NCI-H446 (cell line): ENCODE data around the gene DDAH1.

Experiments
- DNase-seq, 2 experiments: peaks; one replicate each; lab custom pipeline; 2025; lab: John Stamatoyannopoulos, UW

The DDAH1 gene

DNA sequence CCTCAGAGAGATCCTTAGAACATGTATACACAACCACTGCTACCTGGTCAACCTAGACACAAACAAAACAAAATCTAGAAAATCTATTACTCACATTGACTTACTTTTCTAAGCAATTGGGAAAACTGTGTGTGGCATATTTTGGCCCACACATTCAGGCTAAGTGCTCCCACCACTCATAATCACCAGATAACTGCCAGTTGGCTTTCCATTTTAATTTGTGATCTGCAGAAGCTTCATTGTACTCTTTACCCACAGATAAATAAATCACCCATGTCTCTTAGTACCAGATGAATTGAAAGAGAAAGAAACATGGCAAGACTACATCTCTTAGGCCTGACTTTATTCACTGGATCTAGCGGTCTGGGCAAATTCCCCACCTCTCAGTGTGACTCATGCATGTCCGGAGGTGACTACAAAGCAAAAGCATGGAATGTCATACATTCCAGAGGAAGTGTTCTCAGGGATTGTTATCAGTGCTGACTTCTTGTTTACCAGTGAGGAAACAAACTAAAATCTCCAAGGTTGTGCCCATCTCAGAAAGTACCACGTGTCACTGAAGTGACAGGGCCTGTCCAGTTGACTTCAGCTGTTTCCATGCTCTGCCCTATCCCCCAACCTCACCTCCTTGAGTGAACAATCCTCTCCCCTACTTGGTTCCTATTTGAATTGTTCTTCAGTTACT, 136.1 kb downstream of the DDAH1 start:
- DNase-seq = no peak

DNA sequence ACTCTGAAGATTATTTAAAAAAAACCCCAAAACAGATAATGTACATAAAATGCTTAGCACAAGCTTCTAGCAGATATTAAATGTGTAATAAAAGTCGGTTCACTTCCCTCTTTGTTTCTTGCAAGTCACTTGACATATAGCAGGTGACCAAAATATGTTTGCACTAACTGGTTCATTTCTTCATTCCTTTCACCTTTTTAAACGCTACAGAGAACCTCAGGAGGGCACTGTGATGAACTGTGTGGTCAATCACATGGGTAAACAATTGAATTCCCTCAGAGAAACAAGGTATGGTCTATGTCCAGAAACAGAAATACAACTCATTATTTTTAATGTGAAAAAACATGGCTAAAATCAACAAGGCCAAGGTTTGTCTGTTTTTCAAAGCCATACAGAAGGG, 137.2 kb downstream of the DDAH1 start:
- DNase-seq = no peak

DNA sequence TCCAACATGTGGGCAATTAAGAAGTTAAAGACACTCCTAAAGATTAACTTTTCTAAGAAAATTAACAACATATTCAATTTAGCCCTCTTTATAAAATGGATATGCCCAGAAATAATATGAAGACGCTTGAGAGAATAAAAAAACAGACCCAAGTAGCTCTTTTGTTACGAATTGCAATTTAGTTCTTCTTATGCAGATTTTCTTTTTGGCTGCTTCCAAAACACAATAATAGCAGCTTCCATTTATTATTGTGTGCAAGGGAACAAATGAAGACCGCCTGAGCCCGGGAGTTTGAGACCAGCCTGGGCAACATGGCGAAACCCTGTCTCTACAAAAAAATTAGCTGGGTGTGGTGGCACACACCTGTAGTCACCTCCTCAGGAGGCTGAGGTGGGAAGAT, 138.1 kb downstream of the DDAH1 start:
- no peak for DNase-seq

DNA sequence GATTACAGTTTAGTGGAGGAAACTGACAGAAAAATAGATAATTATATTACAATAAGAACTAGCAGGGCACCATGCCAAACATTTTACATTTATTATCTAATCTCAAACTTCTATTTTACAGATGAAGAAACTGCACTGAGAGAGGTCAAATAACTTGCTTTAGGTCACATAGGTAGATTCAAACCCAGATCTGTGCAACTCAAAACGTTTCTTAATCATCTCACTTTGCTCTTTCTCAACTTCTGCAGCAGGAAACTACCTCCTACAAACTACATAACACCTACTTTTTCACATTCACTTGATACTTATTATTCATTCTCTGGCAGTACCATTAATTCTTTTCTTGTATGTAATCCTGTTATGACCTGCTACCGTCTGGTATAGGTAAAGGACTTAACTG, 138.6 kb downstream of the DDAH1 start:
- no peak for DNase-seq

DNA sequence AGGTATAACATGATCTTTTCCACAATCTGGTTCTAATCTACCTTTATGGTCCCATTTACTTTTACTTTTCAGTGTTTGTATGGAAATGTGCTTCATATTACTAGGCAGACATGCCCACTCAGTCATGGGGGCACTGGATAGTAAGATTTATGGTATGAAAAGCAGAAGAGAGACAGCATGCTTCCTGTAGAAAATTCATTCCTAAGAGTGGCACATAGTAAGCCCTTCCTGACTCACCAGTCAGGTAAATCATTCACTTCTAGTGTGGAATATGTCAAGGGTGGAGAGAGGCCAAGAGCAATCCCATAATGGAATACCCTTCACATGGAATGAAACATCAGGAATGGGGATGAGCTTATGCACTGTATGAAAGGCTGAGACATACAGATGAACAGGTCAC, 139.0 kb downstream of the DDAH1 start:
- DNase-seq = no peak

DNA sequence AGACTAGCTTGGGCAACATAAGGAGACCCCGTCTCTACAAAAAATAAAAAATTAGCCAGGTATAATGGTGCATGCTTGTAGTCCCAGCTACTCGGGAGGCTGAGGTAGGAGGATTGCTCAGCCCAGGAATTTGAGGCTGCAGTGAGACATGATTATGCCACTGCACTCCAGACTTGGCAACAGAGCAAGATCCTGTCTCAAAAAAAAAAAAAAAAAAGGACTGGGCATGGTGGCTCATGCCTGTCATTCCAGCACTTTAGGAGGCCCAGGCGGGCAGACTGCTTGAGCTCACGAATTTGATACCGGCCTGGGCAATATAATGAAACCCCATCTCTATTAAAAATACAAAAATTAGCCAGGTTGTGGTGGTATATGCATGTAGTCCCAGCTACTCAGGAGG, 141.2 kb downstream of the DDAH1 start:
- no peak for DNase-seq

DNA sequence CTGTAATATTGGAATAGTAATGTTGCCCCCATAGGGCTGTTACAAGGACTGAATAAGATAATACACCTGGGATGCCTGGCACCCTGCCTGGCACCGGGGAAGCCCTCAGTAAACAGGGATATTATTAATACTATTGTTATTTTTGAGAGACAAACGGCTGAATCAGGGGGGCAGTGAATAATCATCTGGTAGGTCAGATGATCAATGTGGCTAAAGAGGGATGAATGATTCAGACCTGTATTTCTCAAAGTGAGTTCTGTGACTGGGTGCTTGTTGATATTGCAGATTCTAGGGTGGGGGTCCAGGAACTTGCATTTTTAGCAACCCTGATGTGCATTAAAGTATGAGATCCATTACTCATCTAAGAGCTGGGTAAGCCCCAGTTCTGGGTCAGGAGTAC, 142.3 kb downstream of the DDAH1 start:
- no peak for DNase-seq

DNA sequence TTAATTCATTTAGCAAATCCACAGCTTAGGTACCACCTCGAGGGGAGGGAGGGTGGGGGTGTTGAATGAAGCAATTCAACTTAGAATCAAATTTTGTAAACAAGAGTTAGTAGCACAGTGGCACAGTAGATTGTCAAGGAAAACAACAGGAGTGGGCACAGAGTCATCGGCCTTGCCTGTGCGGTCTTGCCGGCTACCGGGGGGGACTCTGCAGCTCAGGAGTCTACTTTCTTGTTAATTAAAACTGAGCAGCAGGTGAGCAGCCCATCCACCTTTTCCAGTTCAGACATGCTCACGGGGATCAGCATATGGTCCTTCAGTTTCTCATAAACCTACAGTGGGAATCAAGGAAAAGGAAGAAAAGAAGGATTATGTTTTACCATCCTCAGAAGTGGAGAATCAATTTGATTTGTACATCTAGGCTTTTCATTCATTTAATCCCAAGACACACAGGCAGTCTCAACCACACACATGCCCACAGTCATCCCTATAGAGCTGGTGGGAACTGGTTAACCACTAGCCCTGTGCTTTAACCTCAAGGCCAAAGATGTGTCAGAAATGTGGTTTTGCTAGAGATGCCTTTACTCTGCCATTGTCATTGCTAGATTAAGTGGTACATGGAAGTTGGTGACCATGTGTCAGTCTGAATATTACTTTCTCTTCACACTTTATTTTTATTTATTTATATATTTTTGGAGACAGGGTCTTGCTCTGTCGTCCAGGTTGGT, 143.6 kb downstream of the DDAH1 start:
- DNase-seq = no peak

DNA sequence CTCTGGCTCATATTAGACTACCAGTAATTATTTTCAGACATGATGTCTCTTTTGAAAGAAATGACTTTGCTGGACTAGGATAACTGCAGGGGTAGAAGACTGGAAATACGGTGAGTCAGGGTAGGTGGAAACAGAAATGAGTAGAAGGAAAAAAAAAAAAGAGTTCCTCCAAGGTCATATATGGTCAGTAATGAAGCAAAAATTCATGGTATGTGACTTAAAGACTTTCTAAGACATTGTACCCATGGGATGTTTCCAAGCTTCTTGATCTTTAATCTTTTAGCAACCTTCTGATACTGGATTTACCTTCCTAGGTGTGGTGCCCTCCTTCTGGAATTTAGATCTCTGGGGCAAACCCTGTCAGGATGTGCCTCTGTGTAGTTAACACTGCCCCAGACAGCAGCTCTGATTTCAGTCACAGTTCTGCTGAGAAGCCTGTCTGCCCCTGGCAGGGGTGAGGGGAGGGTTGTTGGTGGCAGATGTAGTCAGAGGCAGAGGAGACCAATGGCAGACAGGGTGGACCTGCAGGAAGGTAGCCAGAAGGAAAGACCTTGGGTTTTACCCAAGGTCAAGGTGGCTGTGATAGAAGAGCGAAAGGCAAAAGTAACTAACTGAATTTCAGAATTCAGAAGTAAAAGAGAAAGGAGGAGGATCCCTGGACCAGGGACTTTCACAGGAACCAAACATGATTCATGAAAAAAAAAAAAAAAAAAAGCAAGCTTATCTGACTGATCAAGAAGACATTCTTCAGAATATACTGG, 144.4 kb downstream of the DDAH1 start:
- DNase-seq = no peak

DNA sequence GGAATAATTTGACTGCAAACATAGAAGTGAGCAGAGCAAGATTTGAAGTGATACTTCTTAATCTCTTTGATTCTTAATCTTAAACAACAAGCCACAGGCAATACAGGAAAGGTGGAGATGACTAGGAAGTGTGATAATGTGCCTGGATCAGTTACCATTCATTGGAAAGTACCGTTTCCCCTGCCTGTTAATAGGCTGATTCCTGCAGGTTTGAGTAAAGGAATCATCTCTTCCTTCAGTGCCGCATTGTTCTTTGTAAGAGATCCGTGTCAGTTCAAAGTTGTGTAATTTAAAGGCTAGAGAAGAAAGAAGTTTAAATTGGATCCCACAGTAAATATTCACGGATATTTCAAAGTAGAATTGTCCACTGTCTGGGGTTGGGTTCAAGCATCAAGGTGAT, 145.0 kb downstream of the DDAH1 start:
- DNase-seq = no peak

DNA sequence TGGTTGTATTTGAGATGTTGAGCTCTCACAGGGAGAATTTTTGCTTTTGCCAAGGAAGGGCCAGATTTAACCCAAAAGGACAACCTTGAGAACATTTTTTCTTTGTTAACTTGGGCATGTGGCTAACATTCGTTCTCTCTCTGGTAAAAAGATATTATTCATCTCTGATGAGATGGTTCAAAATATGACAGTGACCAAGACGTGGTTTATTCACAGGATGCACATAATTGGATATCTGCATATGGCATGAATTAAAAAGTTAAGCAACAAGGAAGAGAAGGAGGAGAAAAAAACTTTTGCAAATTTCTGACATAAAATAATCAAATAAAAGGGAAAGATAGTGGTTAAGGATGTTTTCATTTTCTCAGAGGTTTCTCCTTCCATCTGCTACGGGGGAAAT, 145.5 kb downstream of the DDAH1 start:
- DNase-seq = no peak

DNA sequence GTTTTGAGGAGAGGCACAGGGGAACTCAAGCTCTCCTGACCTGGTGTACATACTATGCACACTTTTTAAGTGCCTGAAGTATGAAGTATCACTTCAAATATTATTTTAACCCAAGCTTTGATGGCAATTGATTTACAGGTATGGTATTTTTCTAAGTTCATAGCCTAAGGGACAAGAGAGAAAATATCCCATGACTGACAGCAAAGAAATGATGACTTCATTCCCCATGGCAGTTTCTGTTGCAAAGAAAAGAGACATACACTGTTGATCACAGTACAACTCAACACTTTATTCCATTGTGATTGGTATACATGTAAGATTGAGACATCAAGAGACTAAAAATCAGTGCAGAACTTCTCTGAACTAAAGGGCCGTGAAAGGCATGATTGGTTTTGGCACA, 146.7 kb downstream of the DDAH1 start:
- DNase-seq = no peak

DNA sequence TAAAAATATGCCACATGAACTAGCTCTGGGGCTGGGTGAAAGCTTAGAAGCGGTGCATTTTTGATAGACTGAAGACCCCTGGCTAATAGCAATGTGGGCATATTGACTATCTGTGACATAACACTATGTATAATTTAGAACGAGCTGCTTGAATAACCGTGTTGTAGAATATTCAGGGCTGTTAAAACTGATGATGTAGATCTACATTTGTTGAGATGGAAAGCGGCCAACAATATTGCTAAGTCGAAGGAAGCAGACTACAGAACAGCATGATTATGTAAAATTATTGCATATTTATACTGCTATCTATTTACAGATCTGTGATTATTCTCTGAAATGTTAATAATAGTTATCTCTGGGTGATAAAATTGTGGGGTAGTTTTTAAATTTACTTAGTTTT, 147.4 kb downstream of the DDAH1 start:
- no peak for DNase-seq

DNA sequence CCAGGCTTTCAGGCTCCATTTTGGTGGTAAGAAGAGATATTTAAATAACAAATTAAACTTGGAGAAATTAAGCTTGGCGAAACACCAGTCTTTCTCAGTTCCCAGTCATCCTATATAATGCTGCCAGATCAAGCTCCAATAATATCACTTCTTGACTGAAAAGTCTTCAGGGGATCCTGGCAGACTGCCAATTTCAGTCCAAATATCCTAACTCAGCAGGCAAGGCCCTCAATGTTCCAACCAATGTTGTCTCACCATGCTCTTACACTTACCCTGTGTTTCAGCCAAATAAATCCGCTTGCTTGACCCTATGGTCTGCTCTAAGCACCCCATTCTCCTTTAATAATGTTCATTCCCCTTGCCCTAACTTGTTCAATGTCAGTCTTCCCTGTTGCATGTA, 148.6 kb downstream of the DDAH1 start:
- peak; percentile 32 to 76 for DNase-seq

DNA sequence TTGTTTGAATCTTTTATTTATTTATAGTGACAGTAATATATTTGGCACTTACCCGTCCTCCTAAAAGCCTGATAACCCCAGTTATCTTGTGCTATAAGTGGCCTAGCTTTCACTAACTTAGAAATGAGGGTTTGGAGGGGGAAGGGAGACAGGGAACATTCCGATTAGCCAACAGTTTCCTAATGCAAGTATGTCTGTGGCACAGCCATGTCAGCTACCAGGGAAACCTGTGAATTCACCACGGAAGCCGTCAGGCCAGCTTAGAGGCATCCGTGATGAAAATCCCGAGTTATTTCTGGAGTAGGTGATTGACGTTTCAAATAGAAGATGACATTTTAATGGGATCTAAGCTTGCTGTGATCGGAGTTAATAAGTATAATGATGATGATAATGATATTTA, 149.2 kb downstream of the DDAH1 start:
- DNase-seq = no peak

DNA sequence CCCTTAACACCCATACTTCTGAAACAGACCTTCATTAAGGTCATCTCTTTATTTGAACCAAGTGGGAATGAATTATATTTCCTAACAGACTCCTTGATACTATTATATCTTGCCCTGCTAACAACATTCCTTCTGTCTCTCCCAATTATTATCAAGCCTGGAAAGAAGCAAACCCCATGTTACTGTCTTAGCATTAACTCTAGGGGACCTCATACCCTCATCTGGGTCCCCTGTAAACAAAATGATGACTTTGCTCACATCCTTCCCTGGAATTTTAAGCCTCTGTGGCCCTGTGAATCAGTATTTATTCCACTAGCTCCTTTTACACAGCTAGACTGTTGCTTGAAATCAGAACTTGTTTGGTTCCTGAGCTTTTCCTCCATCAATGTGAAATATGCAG, 150.2 kb downstream of the DDAH1 start:
- DNase-seq = no peak

DNA sequence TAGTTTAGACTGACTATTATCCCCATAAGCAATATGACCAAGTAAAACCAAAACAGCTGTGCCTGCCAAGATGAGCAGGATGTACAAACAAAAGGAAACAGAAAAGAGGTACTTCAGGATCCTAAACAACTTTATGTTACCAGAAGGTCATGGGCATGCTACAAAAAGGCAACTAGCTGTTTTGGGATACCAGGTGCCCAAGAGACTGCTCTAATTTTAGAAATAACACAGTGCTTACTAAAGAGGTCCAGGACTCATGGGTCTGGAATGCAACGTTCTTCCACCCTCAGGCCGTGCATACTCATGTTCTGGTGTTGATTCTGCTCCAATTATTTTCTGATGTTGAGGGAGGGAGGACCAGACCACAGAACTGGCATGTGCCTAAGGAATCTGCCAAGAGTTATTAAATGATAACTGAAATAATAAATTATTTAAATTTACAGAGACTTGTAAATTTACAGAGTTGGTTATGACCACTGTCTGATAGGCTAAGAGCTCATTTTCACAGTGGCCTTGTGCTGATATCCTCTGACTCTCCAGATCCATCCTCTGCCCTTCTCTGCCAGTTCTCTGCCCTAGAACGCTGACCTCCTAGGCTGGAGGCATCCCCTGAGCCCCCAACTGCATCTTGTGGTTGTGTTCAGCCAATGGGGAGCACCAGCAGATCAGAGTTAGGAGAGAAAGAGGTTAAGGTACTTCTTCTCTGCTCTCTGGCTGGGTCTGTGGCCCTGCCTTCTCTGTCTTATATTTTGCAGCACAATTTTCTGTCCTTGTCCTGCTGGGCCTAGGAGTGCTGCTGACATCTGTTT, 150.9 kb downstream of the DDAH1 start:
- no peak for DNase-seq

DNA sequence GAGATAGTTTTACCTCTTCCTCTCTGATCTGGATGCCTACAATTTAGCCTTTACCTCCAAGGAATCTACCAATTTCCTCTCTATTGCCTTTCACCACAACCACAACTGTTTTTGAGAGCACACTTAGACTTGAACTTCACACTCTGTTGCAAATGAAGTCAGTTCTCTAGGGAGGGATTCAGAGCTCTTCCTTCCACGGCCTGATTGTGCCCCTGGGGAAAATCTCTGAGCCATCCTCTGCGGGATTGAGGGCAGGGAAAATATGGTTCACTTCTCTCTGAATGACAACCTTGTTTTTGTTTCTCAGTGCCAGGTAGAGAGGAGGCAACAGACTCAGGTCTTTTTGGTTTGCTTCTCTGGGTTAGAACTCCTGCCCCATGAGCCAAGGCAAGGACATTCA, 153.1 kb downstream of the DDAH1 start:
- DNase-seq = no peak

DNA sequence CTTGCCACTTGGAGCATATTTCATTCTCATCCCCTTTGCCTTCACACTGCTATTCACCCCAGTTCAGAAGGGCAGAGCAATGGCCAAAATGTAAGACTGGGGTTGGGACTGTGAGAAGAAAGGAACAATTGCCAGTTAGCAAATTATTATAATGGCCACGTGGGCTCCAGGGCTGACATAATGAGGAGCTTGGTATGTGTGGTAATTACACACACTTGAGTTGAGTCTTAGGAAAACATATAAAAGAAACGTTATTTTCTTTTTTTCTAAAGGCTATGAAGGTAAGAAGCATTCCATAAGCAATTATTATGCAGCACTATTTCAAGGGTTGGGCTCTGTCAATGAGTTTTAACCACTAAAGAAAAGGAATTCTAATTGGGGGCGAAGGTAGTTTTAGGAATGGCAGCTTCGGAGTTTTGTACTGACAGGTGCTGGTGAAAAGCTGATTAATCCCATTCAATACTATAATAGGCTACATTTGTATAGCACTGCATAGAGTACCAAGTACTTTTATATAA, 156.1 kb downstream of the DDAH1 start:
- no peak for DNase-seq

DNA sequence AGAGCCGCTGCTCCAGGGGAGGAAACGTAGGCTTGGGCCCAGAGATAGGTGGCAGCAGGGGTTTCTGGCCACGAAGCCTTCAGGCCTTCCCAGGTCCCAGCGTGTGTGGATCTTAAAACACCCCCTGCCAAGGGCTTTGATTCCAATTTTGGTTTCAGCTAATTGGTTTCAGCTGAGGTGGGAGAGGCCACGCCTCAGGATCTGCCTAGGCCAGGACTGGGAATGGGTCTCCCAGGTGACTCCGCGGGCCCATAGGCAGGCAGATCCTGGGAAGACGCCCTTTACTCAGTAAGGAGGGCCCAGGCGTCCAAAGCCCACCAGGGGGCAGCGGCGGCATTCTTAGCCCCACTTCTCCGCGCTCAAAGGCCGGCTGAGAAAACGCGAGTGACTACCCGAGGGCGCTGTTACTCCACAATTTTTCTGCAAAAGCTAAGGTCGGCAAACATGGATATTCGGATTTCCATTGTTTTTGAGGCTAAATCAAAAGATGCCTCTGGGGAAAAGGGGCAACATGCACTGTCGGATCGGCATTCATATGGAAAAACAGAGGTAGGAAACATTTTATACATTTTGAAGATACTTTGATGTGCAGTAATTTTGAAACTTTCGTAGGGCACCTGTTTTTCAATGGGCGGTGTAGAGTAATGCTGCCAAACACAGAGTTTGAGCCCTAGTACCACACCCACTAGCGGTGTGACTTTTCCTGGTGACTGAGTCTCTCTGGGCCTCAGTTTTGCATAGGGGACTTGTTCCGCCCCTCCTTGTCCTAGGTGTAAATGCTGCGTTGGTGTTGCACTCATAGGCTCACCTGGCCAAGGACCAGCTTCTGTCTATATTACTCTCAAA, 156.7 kb downstream of the DDAH1 start:
- DNase-seq = peak; percentile 77 to 94

DNA sequence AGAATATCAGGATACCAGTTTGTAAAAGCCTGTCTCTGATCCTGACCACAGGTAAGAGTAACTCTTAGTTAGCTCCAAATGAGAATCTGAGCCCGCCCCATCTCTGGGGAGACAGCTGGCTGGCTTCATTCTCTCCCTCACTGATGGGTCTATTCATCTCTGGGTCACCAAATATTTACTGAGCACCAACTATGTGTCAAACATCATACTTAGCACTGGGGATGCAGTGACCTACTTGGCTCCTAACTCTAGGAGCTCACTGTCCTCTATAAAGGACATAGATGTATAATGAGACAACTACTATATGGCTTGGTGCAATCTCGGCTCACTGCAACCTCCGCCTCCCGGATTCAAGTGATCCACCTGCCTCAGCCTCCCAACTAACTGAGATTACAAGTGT, 158.7 kb downstream of the DDAH1 start:
- DNase-seq = no peak
